Stimulated activated CD4-positive, alpha-beta T cell treated with anti-CD3 and anti-CD28 coated beads, Interleukin-2, amount 100 ng/mL, for 48 hours (primary cell): Measurements from ENCODE around the gene GAMT.

ENCODE experiments used
- DNase-seq, 2 donors: peaks; one replicate each; pipeline ENCODE4 v3.0.0-alpha.2; 2020

The GAMT gene

GRCh38 chr19:1362387-1363257 lies 38.7 kb downstream of the GAMT start:
- DNase-seq = no peak

- DNase-seq = no peak
Observed at GRCh38 chr19:1361601-1362386, 39.5 kb downstream of the GAMT start.

GRCh38 chr19:1360818-1361461 lies 40.4 kb downstream of the GAMT start:
- DNase-seq = no peak

GRCh38 chr19:1360126-1360817 lies 41.1 kb downstream of the GAMT start:
- no peak for DNase-seq

- no peak for DNase-seq
Observed at GRCh38 chr19:1357531-1358109, 43.7 kb downstream of the GAMT start.

GRCh38 chr19:1356508-1356865 lies 44.9 kb downstream of the GAMT start:
- DNase-seq = no peak

GRCh38 chr19:1355568-1356507 lies 45.5 kb downstream of the GAMT start:
- no peak for DNase-seq

- no peak for DNase-seq
Observed at GRCh38 chr19:1354970-1355567, 46.3 kb downstream of the GAMT start.

GRCh38 chr19:1353144-1353543 lies 48.2 kb downstream of the GAMT start:
- no peak for DNase-seq

GRCh38 chr19:1351381-1351851 lies 49.9 kb downstream of the GAMT start:
- DNase-seq = no peak

- DNase-seq = no peak
Observed at GRCh38 chr19:1350867-1351266, 50.5 kb downstream of the GAMT start.

GRCh38 chr19:1349211-1349610 lies 52.1 kb downstream of the GAMT start:
- DNase-seq = no peak
